ENCODE measurements around the gene HS3ST6.

The HS3ST6 gene

DNA sequence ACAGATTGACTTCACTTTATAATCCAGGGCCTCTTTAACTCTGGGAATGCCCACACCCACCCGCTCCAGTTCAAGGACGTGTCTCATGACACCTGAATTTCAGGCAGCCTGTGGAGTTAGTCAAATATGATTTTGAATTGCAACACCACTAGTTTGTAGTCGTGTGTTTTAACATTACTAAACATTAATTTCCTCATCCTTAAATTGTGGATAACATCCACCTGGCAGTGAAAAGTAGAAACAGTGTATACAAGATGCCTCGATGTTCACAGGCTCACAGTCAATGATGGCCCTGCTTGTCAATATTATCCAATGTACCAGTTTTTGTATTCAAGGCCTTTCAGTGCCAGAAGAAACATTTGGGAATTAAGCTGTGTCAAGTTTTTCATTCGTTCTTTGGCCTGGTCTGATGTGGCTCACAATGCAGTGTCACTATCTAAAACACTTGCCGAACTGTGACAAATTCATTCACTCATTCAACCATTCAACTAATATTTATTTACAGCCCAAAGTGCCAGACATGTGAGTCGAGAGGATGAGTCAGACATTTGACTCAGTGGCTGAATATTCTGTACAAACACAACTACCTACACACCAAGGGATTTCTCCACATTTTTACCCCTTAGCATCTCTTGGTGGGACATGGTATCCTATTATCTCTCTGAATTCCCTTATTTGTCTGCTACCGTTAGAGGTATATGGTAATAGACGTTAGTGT, 47.7 kb downstream of the HS3ST6 start:
- TF ChIP-seq, protein P1, sequence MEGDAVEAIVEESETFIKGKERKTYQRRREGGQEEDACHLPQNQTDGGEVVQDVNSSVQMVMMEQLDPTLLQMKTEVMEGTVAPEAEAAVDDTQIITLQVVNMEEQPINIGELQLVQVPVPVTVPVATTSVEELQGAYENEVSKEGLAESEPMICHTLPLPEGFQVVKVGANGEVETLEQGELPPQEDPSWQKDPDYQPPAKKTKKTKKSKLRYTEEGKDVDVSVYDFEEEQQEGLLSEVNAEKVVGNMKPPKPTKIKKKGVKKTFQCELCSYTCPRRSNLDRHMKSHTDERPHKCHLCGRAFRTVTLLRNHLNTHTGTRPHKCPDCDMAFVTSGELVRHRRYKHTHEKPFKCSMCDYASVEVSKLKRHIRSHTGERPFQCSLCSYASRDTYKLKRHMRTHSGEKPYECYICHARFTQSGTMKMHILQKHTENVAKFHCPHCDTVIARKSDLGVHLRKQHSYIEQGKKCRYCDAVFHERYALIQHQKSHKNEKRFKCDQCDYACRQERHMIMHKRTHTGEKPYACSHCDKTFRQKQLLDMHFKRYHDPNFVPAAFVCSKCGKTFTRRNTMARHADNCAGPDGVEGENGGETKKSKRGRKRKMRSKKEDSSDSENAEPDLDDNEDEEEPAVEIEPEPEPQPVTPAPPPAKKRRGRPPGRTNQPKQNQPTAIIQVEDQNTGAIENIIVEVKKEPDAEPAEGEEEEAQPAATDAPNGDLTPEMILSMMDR (IDR thresholded peaks at IDR 0.05): no peak
- DNase-seq (ENCODE audit: low spot score): no peak
- Histone ChIP-seq H3K27ac (no peak overlapping the region), H3K4me3 (no peak overlapping the region)

DNA sequence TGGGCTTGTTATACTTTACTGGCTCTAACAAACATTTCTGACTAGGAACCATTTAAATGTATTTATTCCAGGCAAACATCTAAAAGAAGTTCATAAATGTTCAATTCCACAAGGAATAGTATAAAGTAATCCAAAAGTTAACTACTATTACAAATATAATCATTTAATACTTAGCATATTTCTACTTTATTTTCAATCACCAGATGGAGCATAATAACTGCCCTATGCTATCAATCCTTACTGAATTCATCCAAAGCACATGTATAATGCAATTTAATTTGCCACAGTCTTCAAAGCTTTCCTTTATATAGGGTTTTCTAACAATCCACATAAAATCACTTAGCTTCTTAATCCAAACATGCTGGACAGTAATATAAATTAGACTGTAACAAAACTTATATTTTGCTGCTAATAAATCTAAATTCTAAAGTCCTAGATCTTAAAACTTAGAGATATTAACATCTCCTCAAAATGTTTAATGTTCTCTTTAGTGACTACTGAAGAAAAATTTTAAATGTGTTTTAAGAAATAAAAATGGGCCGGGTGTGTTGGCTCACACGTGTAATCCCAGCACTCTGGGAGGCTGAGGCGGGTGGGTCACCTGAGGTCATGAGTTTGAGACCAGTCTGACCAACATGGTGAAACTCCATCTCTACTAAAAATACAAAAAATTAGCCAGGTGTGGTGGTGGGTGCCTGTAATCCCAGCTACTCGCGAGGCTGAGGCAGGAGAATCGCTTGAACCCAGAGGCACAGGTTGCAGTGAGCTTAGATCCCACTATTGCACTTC, 52.1 kb downstream of the HS3ST6 start:
- TF ChIP-seq, protein P1 (IDR thresholded peaks at IDR 0.05): no peak
- DNase-seq (ENCODE audit: low spot score): no peak
- Histone ChIP-seq H3K4me3 (no peak overlapping the region), H3K27ac (no peak overlapping the region)

DNA sequence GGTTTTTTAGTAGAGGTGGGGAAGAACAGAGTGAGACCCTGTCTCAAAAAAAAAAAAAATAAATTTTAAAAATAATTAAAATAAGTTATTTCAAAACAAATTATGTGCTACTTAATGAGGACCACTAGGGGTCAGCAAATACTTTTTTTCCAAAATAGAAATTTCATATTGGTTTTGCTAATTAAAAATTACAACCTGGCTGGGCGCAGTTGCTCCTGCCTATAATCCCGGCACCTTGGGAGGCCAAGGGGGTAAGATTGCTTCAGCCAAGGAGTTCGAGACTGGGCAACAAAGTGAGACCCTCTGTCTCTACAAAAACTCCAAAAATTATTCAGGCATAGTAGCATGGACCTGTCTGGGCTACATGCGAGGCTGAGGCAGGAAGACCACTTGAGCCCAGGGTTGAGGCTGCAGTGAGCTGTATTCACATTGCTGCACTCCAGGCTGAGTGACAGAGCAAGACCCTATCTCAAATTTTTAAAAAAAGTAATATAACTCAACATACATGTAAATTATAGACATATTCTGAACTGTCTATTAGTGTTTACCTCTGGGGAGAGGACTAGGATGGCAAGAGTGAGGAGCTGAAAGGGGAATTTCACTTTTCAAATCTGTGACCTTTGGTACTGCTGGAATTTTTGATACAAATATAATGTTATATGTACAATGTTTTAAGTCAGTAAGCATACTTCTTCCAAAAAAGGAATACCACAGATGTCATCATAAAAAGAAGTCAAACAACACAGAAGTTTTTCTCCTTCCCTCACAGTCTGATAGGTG, 54.3 kb downstream of the HS3ST6 start:
- TF ChIP-seq, protein P1 (IDR thresholded peaks at IDR 0.05): peak; percentile 40
- H3K4me3 ChIP-seq: no peak overlapping the region
- no peak for DNase-seq (ENCODE audit: low spot score)
- H3K27ac ChIP-seq: no peak overlapping the region

DNA sequence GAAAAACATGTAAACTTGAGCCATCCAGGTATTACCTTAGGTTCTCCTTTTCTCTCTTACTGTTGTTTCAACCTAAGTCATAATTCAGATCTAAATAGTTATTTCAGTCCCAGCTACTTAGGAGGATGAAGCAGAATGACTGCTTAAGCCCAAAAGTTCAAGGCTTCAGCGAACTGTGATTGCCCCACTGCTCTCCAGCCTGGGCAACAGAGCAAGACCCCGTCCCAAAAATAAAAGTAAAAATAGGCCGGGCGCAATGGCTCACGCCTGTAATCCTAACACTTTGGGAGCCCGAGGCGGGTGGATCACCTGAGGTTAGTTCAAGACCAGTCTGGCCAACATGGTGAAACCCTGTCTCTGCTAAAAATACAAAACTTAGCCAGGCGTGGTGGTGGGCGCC, 55.8 kb downstream of the HS3ST6 start:
- no peak overlapping the region for H3K4me3 ChIP-seq
- no peak overlapping the region for H3K27ac ChIP-seq
- DNase-seq (ENCODE audit: low spot score): no peak
- TF ChIP-seq, protein P1 (IDR thresholded peaks at IDR 0.05): no peak

DNA sequence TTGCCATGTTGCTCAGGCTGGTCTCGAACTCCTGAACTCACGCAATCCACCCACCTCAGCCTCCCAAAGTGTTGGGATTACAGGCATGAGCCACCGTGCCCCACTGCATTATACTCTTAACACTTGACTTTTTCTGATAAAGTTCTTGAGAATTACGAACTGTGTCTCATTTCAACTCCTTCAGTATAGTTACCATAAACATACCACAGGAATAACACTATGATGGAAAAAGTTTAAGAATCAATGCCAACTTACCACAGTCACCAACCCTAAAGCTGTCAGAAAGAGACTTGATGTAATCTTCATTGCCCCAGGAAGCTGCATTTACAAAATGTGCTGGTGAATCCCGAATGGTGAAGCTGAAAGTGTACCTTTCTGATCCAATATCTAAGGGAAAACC, 56.5 kb downstream of the HS3ST6 start:
- TF ChIP-seq, protein P1 (IDR thresholded peaks at IDR 0.05): no peak
- H3K4me3 ChIP-seq: no peak overlapping the region
- no peak for DNase-seq (ENCODE audit: low spot score)
- no peak overlapping the region for H3K27ac ChIP-seq
